Measurements from ENCODE around the gene MARK2. TPM values are rescaled to one million over a fixed set of nuclear protein-coding genes. Genes with fewer than 3 reads are reported as not detected.

Gene MARK2
- polyA plus RNA-seq, 3 donors, result 32.4 to 55.7 (median 33.3) TPM

- H3K36me3 ChIP-seq (replicated peaks in 1 of 2; ENCODE audit: control insufficient read depth in 1 of 2, insufficient read depth in 2 of 2, low read length in 2 of 2), result no peaks in the 10 kb centered on the region
- H3K4me3 Mint-ChIP-seq, result no peak overlapping the region
- H3K9me3 Mint-ChIP-seq, result peaks cover 0 to 2% (median 0%) of the 10 kb centered on the region in 7 donors
- H2AFZ ChIP-seq (ENCODE audit: insufficient read depth, low read depth, low read length, poor library complexity, severe bottlenecking), result no peak overlapping the region
- no peaks in the 10 kb centered on the region for H3K27me3 ChIP-seq (ENCODE audit: control insufficient read depth in 2 of 2, insufficient read depth in 2 of 2, low read length in 2 of 2)
- H3K27me3 Mint-ChIP-seq (ENCODE audit: low read depth in 3 of 3), result peaks cover 1 to 4% (median 2%) of the 10 kb centered on the region in 3 donors
- H3K9ac ChIP-seq (ENCODE audit: insufficient read depth, low read length, poor library complexity, severe bottlenecking), result no peak overlapping the region
- peaks cover 46% of the 10 kb centered on the region for H4K20me1 ChIP-seq (ENCODE audit: insufficient read depth, low read length)
- no peaks in the 10 kb centered on the region for H3K9me3 ChIP-seq (replicated peaks in 1 of 2; ENCODE audit: control insufficient read depth in 1 of 2, insufficient read depth in 1 of 2, low read length in 2 of 2)
- no peak overlapping the region for H3K4me2 ChIP-seq (replicated peaks; ENCODE audit: extremely low read depth, low read length, poor library complexity, severe bottlenecking)
- no peak overlapping the region for H3K27ac ChIP-seq (ENCODE audit: low read depth in 1 of 2, low read length in 2 of 2)
- DNase-seq, result no peak
- peaks cover 24% of the 10 kb centered on the region for H3K4me1 Mint-ChIP-seq
- peaks cover 20 to 27% of the 10 kb centered on the region in 2 donors for H3K4me1 ChIP-seq (ENCODE audit: control insufficient read depth in 1 of 2, insufficient read depth in 2 of 2, low read length in 2 of 2)
- TF ChIP-seq CTCF (IDR thresholded peaks at IDR 0.05), result no peak
- no peak overlapping the region for H3K4me3 ChIP-seq (replicated peaks in 1 of 3; ENCODE audit: low read depth in 2 of 3, low read length in 3 of 3)
- WGBS (ENCODE audit: insufficient coverage), result 97% methylated on average over 5 of the region's 12 CpGs
- peaks cover 3 to 14% of the 10 kb centered on the region in 2 donors for H3K36me3 Mint-ChIP-seq
- peaks cover 8% of the 10 kb centered on the region for H3K79me2 ChIP-seq (ENCODE audit: insufficient read depth, low read length)
- intact Hi-C loops (cut with micrococcal nuclease), result loop anchor here (5.0 kb wide), 3 partner anchors 38 to 108 kb away; no protein-coding TSS in a partner anchor
- no peak overlapping the region for H3K27ac Mint-ChIP-seq
Measured at GRCh38 chr11:63834535-63835157, 4.3 kb upstream of the MARK2 start.

- Histone ChIP-seq H3K9ac (ENCODE audit: insufficient read depth, low read length, poor library complexity, severe bottlenecking) (no peak overlapping the region), H3K4me1 (ENCODE audit: control insufficient read depth in 1 of 2, insufficient read depth in 2 of 2, low read length in 2 of 2) (peaks cover 20 to 30% of the 10 kb centered on the region in 2 donors), H3K27ac (ENCODE audit: low read depth in 1 of 2, low read length in 2 of 2) (no peak overlapping the region), H3K4me2 (replicated peaks; ENCODE audit: extremely low read depth, low read length, poor library complexity, severe bottlenecking) (no peak overlapping the region), H3K36me3 (replicated peaks in 1 of 2; ENCODE audit: control insufficient read depth in 1 of 2, insufficient read depth in 2 of 2, low read length in 2 of 2) (no peaks in the 10 kb centered on the region), H3K27me3 (ENCODE audit: control insufficient read depth in 2 of 2, insufficient read depth in 2 of 2, low read length in 2 of 2) (no peaks in the 10 kb centered on the region), H3K79me2 (ENCODE audit: insufficient read depth, low read length) (peaks cover 13% of the 10 kb centered on the region), H3K4me3 (replicated peaks in 1 of 3; ENCODE audit: low read depth in 2 of 3, low read length in 3 of 3) (no peak overlapping the region), H3K9me3 (replicated peaks in 1 of 2; ENCODE audit: control insufficient read depth in 1 of 2, insufficient read depth in 1 of 2, low read length in 2 of 2) (no peaks in the 10 kb centered on the region), H4K20me1 (ENCODE audit: insufficient read depth, low read length) (peaks cover 51% of the 10 kb centered on the region), H2AFZ (ENCODE audit: insufficient read depth, low read depth, low read length, poor library complexity, severe bottlenecking) (no peak overlapping the region)
- Mint-ChIP-seq H3K9me3 (peaks cover 0 to 2% (median 0%) of the 10 kb centered on the region in 7 donors), H3K4me1 (peaks cover 29% of the 10 kb centered on the region), H3K36me3 (peaks cover 3 to 17% of the 10 kb centered on the region in 2 donors), H3K27me3 (ENCODE audit: low read depth in 3 of 3) (peaks cover 1 to 4% (median 2%) of the 10 kb centered on the region in 3 donors), H3K27ac (peak overlapping the region in 3 of 7 donors; percentile 30 to 75 (median 42)), H3K4me3 (no peak overlapping the region)
- TF ChIP-seq CTCF (IDR thresholded peaks at IDR 0.05), result no peak
- DNase-seq, result no peak
- intact Hi-C loops (cut with micrococcal nuclease), result loop anchor here (5.0 kb wide), 3 partner anchors 37 to 107 kb away; no protein-coding TSS in a partner anchor
- WGBS (ENCODE audit: insufficient coverage), result 94% methylated on average over 4 of the region's 6 CpGs
Measured at GRCh38 chr11:63835158-63835545, 3.8 kb upstream of the MARK2 start.

Measured in CD14-positive monocyte (primary cell).